ENCODE data around the gene MECP2. TPM values are rescaled to one million over a fixed set of nuclear protein-coding genes. Genes with fewer than 3 reads are reported as not detected.

Gene MECP2
- total RNA-seq, 4 donors from 2014 or later: 65.1 to 87.8 (median 82.5) TPM

GRCh38 chrX:154140206-154140605 lies 42.7 kb upstream of the MECP2 start:
- H3K4me3 ChIP-seq: no peak overlapping the region
- ATAC-seq: no peak
- H3K27me3 ChIP-seq: no peaks in the 10 kb centered on the region
- TF ChIP-seq EP300 (IDR thresholded peaks at IDR 0.05): no peak
- TF ChIP-seq POLR2AphosphoS5 (IDR thresholded peaks at IDR 0.05): no peak
- TF ChIP-seq CTCF (IDR thresholded peaks at IDR 0.05): no peak
- no peak for TF ChIP-seq POLR2A (IDR thresholded peaks at IDR 0.05)
- no peak overlapping the region for H3K27ac ChIP-seq
- peaks cover 0 to 8% (median 0%) of the 10 kb centered on the region in 3 donors for H3K4me1 ChIP-seq
- H3K36me3 ChIP-seq: no peaks in the 10 kb centered on the region
- H3K9me3 ChIP-seq: no peaks in the 10 kb centered on the region
- WGBS, 2 donors (ENCODE audit: low coverage in 1 of 2): 60 to 75% methylated on average over 2 to 5 of the region's 12 CpGs

- peaks cover 0 to 8% (median 0%) of the 10 kb centered on the region in 3 donors for H3K4me1 ChIP-seq
- TF ChIP-seq CTCF (IDR thresholded peaks at IDR 0.05) (no peak), POLR2A (IDR thresholded peaks at IDR 0.05) (no peak), EP300 (IDR thresholded peaks at IDR 0.05) (no peak), POLR2AphosphoS5 (IDR thresholded peaks at IDR 0.05) (no peak)
- 90 to 95% methylated on average over 8 of the region's 10 CpGs for WGBS, 2 donors (ENCODE audit: low coverage in 1 of 2)
- no peak for ATAC-seq
- H3K36me3 ChIP-seq: no peaks in the 10 kb centered on the region
- no peaks in the 10 kb centered on the region for H3K9me3 ChIP-seq
- H3K27ac ChIP-seq: no peak overlapping the region
- H3K27me3 ChIP-seq: no peaks in the 10 kb centered on the region
- no peak overlapping the region for H3K4me3 ChIP-seq
Observed at GRCh38 chrX:154138857-154139256, 41.3 kb upstream of the MECP2 start.

- H3K27ac ChIP-seq: peak overlapping the region in 2 of 4 donors; percentile 58 to 69
- H3K9me3 ChIP-seq: no peaks in the 10 kb centered on the region
- H3K4me1 ChIP-seq: peaks cover 0 to 8% (median 0%) of the 10 kb centered on the region in 3 donors
- no peaks in the 10 kb centered on the region for H3K36me3 ChIP-seq
- TF ChIP-seq POLR2A (IDR thresholded peaks at IDR 0.05): no peak
- TF ChIP-seq POLR2AphosphoS5 (IDR thresholded peaks at IDR 0.05): no peak
- peak; percentile 56 to 87 (median 70) for TF ChIP-seq CTCF (IDR thresholded peaks at IDR 0.05)
- peak overlapping the region; percentile 41 to 43 for H3K4me3 ChIP-seq
- no peaks in the 10 kb centered on the region for H3K27me3 ChIP-seq
- WGBS, 2 donors (ENCODE audit: low coverage in 1 of 2): 6 to 52% methylated on average over 3 to 7 of the region's 44 CpGs
- peak; percentile 81 for ATAC-seq
Observed at GRCh38 chrX:154136627-154137161, 39.2 kb upstream of the MECP2 start.

- no peaks in the 10 kb centered on the region for H3K36me3 ChIP-seq
- TF ChIP-seq POLR2A (IDR thresholded peaks at IDR 0.05) (no peak), POLR2AphosphoS5 (IDR thresholded peaks at IDR 0.05) (no peak), EP300 (IDR thresholded peaks at IDR 0.05) (no peak), CTCF (IDR thresholded peaks at IDR 0.05) (no peak)
- H3K27ac ChIP-seq: no peak overlapping the region
- H3K4me1 ChIP-seq: peaks cover 0 to 8% (median 0%) of the 10 kb centered on the region in 3 donors
- no peaks in the 10 kb centered on the region for H3K27me3 ChIP-seq
- no peak overlapping the region for H3K4me3 ChIP-seq
- no peaks in the 10 kb centered on the region for H3K9me3 ChIP-seq
- 64 to 85% methylated on average over 5 of the region's 7 CpGs for WGBS, 2 donors (ENCODE audit: low coverage in 1 of 2)
- ATAC-seq: no peak
Observed at GRCh38 chrX:154135458-154136229, 38.1 kb upstream of the MECP2 start.

GRCh38 chrX:154132366-154132765 lies 34.8 kb upstream of the MECP2 start:
- no peaks in the 10 kb centered on the region for H3K27me3 ChIP-seq
- no peak for ATAC-seq
- H3K9me3 ChIP-seq: no peaks in the 10 kb centered on the region
- H3K4me1 ChIP-seq: peaks cover 0 to 8% (median 0%) of the 10 kb centered on the region in 3 donors
- 80 to 100% methylated on average over 1 to 3 of the region's 9 CpGs for WGBS, 2 donors (ENCODE audit: low coverage in 1 of 2)
- no peaks in the 10 kb centered on the region for H3K36me3 ChIP-seq
- H3K4me3 ChIP-seq: no peak overlapping the region
- no peak overlapping the region for H3K27ac ChIP-seq
- no peak for TF ChIP-seq POLR2A (IDR thresholded peaks at IDR 0.05)
- TF ChIP-seq CTCF (IDR thresholded peaks at IDR 0.05): no peak
- TF ChIP-seq EP300 (IDR thresholded peaks at IDR 0.05): no peak
- TF ChIP-seq POLR2AphosphoS5 (IDR thresholded peaks at IDR 0.05): no peak
